ENCODE data around the gene IL25. TPM values are rescaled to one million over a fixed set of nuclear protein-coding genes. Genes with fewer than 3 reads are reported as not detected.
A peak's percentile ranks its signal among the peaks of the same experiment; 100 is the strongest.

Gene IL25
- total and polyA plus RNA-seq, 10 of the 15 experiments (the other 5 are each of a cell fraction or from before 2014, with no cell fraction given), result not detected

GRCh38 chr14:23380197-23380914 is 7.7 kb downstream of the IL25 start:
- H3K4me1 ChIP-seq (ENCODE audit: control insufficient read depth, insufficient read depth, low read length), result no peaks in the 10 kb centered on the region
- BruUV-seq (replicated peaks), result no TSS peak
- H3K27ac ChIP-seq (ENCODE audit: control insufficient read depth, insufficient read depth), result no peak overlapping the region
- intact Hi-C loops (cut with micrococcal nuclease; ENCODE audit: unreplicated experiment), result loop anchor here (1.0 to 2.0 kb wide), 3 partner anchors 52 to 260 kb away; no protein-coding TSS in a partner anchor
- FAIRE-seq (no peak), DNase-seq (ENCODE audit: low read depth, low spot score) (no peak), ATAC-seq (peak; percentile 23)
- ChIA-PET CTCF (interaction anchor here (0.7 to 5.7 kb wide), 29 partner anchors 10 to 322 kb away, joined by 3 to 52 read pairs (median 4); partner anchors contain the start of gene C14orf119), SMC1A (ENCODE audit: uncharacterized antibody, unreplicated experiment) (interaction anchor here (0.6 to 2.1 kb wide), 11 partner anchors 54 to 1686 kb away, joined by 3 to 14 read pairs (median 4); partner anchors contain the start of genes HOMEZ and PABPN1), POLR2A (no interaction called here), RAD21 (ENCODE audit: unreplicated experiment) (interaction anchor here (0.7 to 2.3 kb wide), 11 partner anchors 51 to 394 kb away, joined by 3 to 9 read pairs (median 5); partner anchors contain the start of gene PABPN1)
- H4K20me1 ChIP-seq (ENCODE audit: control insufficient read depth, insufficient read depth), result no peaks in the 10 kb centered on the region
- no peak overlapping the region for H3K9ac ChIP-seq (ENCODE audit: control insufficient read depth, insufficient read depth, low read length)
- no peak overlapping the region for H3K4me3 ChIP-seq
- no peaks in the 10 kb centered on the region; a peak in 1 of 4 replicates for H3K27me3 ChIP-seq (replicated peaks in 1 of 2; ENCODE audit: control insufficient read depth in 2 of 2, insufficient read depth in 2 of 2, low read length in 1 of 2)
- no peak overlapping the region for H2AFZ ChIP-seq (ENCODE audit: control insufficient read depth, low read depth, low read length)
- H3K4me2 ChIP-seq (ENCODE audit: control insufficient read depth, insufficient read depth), result no peak overlapping the region
- H3K36me3 ChIP-seq (ENCODE audit: control insufficient read depth in 2 of 2, insufficient read depth in 2 of 2, low read length in 1 of 2), result no peaks in the 10 kb centered on the region
- TF ChIP-seq ATF7 (IDR thresholded peaks at IDR 0.05; ENCODE audit: low read depth) (no peak), EED (IDR thresholded peaks at IDR 0.05; ENCODE audit: low read depth) (no peak), CREB1 (IDR thresholded peaks at IDR 0.05; ENCODE audit: low read depth) (no peak), PBX3 (IDR thresholded peaks at IDR 0.05; ENCODE audit: insufficient replicate concordance, low read depth, low read length) (no peak), ZNF622 (IDR thresholded peaks at IDR 0.05) (no peak), KAT2A (conservative IDR thresholded peaks at IDR 0.05; ENCODE audit: control insufficient read depth, low read depth, low read length) (no peak), EP300 (IDR thresholded peaks at IDR 0.05; ENCODE audit: borderline replicate concordance in 1 of 2, control insufficient read depth in 1 of 2, low read depth in 2 of 2, low read length in 2 of 2) (no peak), HSF1 (IDR thresholded peaks at IDR 0.05; ENCODE audit: low read depth, low read length) (no peak), ZZZ3 (IDR thresholded peaks at IDR 0.05; ENCODE audit: control insufficient read depth, insufficient read length, low read depth) (no peak), GABPA (IDR thresholded peaks at IDR 0.05; ENCODE audit: low read depth) (no peak), SMAD5 (IDR thresholded peaks at IDR 0.05; ENCODE audit: low read depth) (no peak), JUND (IDR thresholded peaks at IDR 0.05; ENCODE audit: low read depth, low read length) (no peak), NR2F1 (conservative IDR thresholded peaks at IDR 0.05) (no peak), LARP7 (IDR thresholded peaks at IDR 0.05) (no peak), SRF (IDR thresholded peaks at IDR 0.05; ENCODE audit: low read depth in 2 of 2, low read length in 2 of 2) (no peak)
- in situ Hi-C loops (cut with MboI), result loop anchor here (5.0 kb wide), 1 partner anchor 118 kb away; no protein-coding TSS in a partner anchor
- H3K79me2 ChIP-seq (ENCODE audit: control insufficient read depth, insufficient read depth, low read length), result no peaks in the 10 kb centered on the region
- H3K9me3 ChIP-seq (replicated peaks; ENCODE audit: control insufficient read depth, insufficient read depth, low read length), result no peaks in the 10 kb centered on the region
- 25% methylated on average over 16 of the region's 16 CpGs for WGBS (ENCODE audit: insufficient coverage, insufficient replicate concordance, low lambda C conversion rate, missing lambda C conversion rate)

All from GM12878 (cell line).